Measurements from ENCODE around the gene POLRMT.

Gene POLRMT

DNA sequence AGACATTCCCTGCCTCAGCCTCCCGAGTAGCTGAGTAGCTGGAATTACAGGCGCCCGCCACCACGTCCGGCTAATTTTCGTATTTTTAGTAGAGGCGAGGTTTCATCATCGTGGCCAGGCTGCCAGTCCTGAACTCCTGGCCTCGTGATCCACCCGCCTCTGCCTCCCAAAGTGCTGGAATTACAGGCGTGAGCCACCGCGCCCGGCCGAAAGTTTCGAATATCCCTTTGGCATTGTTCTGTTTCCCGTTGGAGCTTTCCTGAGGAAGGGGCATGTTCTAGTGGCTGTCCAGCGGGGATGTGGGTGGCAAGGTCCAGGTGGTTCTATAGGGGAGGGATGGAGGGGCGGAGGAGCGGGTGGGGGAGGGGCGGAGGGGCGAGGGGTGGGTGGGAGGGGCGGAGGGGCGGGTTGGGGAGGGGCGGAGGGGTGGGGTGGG, 63.1 kb downstream of the POLRMT start:
- FAIRE-seq: no peak

DNA sequence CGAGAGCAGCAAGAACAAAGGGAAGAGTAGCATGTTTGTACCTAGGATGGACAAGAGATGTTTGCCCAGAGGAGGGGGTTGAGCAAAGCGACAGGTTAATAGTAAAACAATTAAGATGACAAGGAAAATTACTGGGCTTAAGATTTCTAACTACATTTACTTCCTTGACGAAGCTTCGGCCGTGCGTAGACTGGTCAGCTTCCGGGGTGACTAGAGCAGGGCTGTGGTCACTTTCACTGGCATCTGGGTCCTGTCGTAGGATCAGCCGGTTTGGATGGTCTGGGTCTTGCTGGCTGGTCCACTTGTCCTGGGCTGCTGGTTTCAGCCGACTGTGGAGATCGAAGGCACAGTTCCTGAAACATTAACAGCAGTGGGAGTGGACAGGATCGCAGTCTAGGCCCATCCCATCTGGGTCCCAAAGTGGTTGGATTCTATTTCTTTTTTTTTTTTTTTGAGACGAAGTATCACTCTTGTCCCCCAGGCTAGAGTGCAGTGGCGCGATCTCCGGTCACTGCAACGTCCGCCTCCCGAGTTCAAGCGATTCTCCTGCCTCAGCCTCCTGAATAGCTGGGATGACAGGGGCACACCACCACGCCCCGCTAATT, 65.9 kb downstream of the POLRMT start:
- DNase-seq (ENCODE audit: insufficient read length, low spot score) (no peak), FAIRE-seq (no peak)

More for the DNA sequence above, 63.1 kb downstream of the POLRMT start:
- DNase-seq (ENCODE audit: insufficient read length, low spot score): no peak

Data from GM19239 (cell line).